Thoracic aorta (tissue), 2 donors: Measurements from ENCODE around the gene B9D1. TPM values are rescaled to one million over a fixed set of nuclear protein-coding genes. Genes with fewer than 3 reads are reported as not detected.

Source experiments
- ATAC-seq: fragments of 150-250 bp; one replicate; pipeline ENCODE4 v1.8.0; 2017; ENCODE audit warnings: low read depth; ENCODE audit not compliant: insufficient number of reproducible peaks, low FRiP score
- DNase-seq: peaks from one replicate; pipeline ENCODE4 v3.0.0-alpha.2; 2020; ENCODE audit warnings: low spot score
- H3K27ac ChIP-seq, 2 donors: fragments of 200-600 bp; sonication (generic); 1 replicate in 1 of 2; 2 replicates in 1 of 2; pipeline ENCODE4 v1.5.1; 2016; ENCODE audit warnings: mild to moderate bottlenecking in 2 of 2, moderate library complexity in 2 of 2
- H3K27me3 ChIP-seq: fragments of 200-600 bp; sonication (generic); replicated peaks from 2 replicates; pipeline ENCODE4 v1.6.0; 2016; ENCODE audit warnings: mild to moderate bottlenecking; ENCODE audit not compliant: insufficient read depth
- H3K36me3 ChIP-seq: fragments of 200-600 bp; sonication (generic); one replicate; pipeline ENCODE4 v1.5.1; 2016
- H3K4me1 ChIP-seq, 2 donors: fragments of 200-600 bp; sonication (generic); 1 replicate in 1 of 2; 2 replicates in 1 of 2; pipeline versions ENCODE4 v1.5.1 to v1.6.0; 2016; ENCODE audit warnings: low read depth in 2 of 2, mild to moderate bottlenecking in 1 of 2; ENCODE audit not compliant: control insufficient read depth in 1 of 2
- H3K4me3 ChIP-seq: fragments of 200-600 bp; sonication (generic); 2 replicates; pipeline ENCODE4 v1.5.1; 2016; ENCODE audit warnings: mild to moderate bottlenecking
- H3K9me3 ChIP-seq: fragments of 200-600 bp; sonication (generic); 2 replicates; pipeline ENCODE4 v1.5.1; 2016
- total RNA-seq, 2 donors: library from RNA; depleted of rRNA; stranded (reverse); fragments of >200 nt; gene quantifications; one replicate each; pipeline versions ENCODE4 v1.1.0 to v1.2.3, GENCODE V29; 2016
- TF ChIP-seq, protein P1 (sequence below): fragments of 200-600 bp; sonication (generic); IDR thresholded peaks from one replicate; pipeline ENCODE4 v1.5.1; 2019; ENCODE audit warnings: antibody characterized with exemption

Gene B9D1
- total RNA-seq, 2 donors from 2014 or later = 6.3 to 33.4 TPM

DNA sequence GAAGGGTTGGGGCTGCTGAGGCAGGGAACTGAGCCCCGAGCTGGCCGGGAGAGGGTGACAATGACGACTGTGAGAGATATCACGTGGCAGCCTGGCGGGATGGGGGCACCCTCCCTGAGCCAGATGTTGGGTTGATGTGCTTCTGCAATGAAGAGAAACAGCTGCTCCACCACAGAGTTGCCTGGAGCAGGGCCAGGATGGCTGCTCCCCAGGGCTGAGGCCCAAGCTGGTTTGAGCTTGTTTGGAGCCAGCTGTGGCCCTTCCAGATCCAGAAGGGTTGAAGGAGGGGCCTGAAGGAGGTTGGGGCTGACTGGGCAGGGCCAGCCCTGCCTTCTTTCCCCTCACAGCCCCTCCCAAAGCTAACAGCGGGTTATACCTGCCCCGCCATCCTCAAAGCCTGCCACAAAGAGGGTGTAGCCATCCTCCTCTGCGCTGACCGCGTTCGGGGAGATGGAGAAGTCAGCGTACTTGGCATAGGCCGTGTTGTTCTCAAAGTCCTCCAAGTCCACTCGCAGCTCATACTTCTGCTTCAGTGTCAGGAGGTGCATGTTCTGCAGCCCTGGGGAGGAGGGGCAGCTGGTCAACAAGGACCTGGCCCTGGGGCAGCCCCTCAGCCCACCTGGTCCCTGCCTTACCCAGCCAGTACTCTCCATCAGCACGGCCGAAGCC is 22.3 kb upstream of the B9D1 start:
- Histone ChIP-seq H3K4me3 (peak overlapping the region; percentile 69), H3K27me3 (no peaks in the 10 kb centered on the region), H3K4me1 (peaks cover 48 to 91% of the 10 kb centered on the region in 2 donors), H3K27ac (peak overlapping the region; percentile 98 to 99), H3K36me3 (peaks cover 26% of the 10 kb centered on the region), H3K9me3 (no peaks in the 10 kb centered on the region)
- TF ChIP-seq, protein P1, sequence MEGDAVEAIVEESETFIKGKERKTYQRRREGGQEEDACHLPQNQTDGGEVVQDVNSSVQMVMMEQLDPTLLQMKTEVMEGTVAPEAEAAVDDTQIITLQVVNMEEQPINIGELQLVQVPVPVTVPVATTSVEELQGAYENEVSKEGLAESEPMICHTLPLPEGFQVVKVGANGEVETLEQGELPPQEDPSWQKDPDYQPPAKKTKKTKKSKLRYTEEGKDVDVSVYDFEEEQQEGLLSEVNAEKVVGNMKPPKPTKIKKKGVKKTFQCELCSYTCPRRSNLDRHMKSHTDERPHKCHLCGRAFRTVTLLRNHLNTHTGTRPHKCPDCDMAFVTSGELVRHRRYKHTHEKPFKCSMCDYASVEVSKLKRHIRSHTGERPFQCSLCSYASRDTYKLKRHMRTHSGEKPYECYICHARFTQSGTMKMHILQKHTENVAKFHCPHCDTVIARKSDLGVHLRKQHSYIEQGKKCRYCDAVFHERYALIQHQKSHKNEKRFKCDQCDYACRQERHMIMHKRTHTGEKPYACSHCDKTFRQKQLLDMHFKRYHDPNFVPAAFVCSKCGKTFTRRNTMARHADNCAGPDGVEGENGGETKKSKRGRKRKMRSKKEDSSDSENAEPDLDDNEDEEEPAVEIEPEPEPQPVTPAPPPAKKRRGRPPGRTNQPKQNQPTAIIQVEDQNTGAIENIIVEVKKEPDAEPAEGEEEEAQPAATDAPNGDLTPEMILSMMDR = no peak
- ATAC-seq (peak; percentile 41), DNase-seq (no peak)

DNA sequence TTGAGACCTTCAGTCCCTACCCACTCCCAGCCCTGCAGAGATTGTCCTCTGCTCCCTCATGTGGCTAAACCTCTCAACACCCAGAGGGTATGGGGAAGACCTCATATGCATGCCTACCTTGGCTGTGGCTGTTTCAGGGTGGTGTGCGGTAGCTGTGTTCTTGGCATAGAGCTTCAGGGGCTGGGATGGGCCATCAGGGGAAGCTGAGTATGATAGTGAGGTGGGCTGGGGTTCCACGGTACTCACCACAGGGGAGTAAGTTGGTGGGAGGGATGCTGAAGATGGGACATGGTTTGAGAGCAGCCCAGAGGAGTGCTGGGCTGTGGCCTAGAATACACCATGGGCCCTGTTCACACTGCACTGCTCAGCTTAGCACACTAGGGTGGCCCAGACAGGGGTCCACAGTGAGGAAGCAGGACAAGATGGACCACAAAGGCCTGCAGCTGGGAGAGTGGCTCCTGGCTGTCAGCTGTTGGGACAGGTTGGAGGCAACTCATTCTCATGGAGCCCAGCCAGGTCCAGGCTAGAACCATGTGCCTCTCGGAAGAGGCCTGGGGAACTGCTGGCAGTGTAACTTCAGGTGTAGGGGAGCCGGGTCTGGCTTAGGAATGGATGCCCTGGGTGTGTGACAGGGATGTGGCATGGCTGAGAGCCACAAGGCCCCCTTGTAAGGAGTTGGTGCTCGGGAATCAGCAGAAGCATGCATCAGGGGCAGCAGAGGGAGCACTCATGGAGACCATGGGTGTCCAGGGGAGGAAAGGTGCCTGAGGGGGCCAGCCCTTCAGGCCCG is 21.4 kb upstream of the B9D1 start:
- Histone ChIP-seq H3K27me3 (no peaks in the 10 kb centered on the region), H3K4me3 (peak overlapping the region; percentile 69), H3K27ac (peak overlapping the region; percentile 98 to 99), H3K9me3 (no peaks in the 10 kb centered on the region), H3K4me1 (peaks cover 46 to 91% of the 10 kb centered on the region in 2 donors), H3K36me3 (peaks cover 26% of the 10 kb centered on the region)
- TF ChIP-seq, protein P1 = no peak
- no peak for ATAC-seq
- DNase-seq = no peak

- Histone ChIP-seq H3K9me3 (no peaks in the 10 kb centered on the region), H3K27ac (peak overlapping the region; percentile 34 to 99), H3K27me3 (no peaks in the 10 kb centered on the region), H3K4me1 (peaks cover 35 to 83% of the 10 kb centered on the region in 2 donors), H3K36me3 (peaks cover 26% of the 10 kb centered on the region), H3K4me3 (no peak overlapping the region)
- TF ChIP-seq, protein P1 = no peak
- no peak for DNase-seq
- ATAC-seq = no peak
Measured at GRCh38 chr17:19382531-19383444, 20.3 kb upstream of the B9D1 start.

DNA sequence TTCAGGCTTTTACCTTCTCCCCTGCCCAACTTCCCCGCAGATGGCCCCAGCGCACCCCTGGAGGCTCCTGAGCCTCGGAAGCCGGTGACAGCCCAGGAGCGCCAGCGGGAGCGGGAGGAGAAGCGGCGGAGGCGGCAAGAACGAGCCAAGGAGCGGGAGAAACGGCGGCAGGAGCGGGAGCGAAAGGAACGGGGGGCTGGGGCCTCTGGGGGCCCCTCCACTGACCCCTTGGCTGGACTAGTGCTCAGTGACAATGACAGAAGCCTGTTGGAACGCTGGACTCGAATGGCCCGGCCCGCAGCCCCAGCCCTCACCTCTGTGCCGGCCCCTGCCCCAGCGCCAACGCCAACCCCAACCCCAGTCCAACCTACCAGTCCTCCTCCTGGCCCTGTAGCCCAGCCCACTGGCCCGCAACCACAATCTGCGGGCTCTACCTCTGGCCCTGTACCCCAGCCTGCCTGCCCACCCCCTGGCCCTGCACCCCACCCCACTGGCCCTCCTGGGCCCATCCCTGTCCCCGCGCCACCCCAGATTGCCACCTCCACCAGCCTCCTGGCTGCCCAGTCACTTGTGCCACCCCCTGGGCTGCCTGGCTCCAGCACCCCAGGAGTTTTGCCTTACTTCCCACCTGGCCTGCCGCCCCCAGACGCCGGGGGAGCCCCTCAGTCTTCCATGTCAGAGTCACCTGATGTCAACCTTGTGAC is 19.4 kb upstream of the B9D1 start:
- no peaks in the 10 kb centered on the region for H3K27me3 ChIP-seq
- no peaks in the 10 kb centered on the region for H3K9me3 ChIP-seq
- H3K4me1 ChIP-seq = peaks cover 30 to 78% of the 10 kb centered on the region in 2 donors
- H3K36me3 ChIP-seq = peaks cover 26% of the 10 kb centered on the region
- no peak overlapping the region for H3K4me3 ChIP-seq
- DNase-seq (no peak), ATAC-seq (no peak)
- TF ChIP-seq, protein P1 = no peak
- peak overlapping the region; percentile 34 to 99 for H3K27ac ChIP-seq
